Mammary epithelial cell (primary cell): ENCODE data around the gene ABR.

Experiments used
- CTCF ChIP-seq, 2 donors: IDR thresholded peaks in 1 of 2; conservative IDR thresholded peaks in 1 of 2; 2 replicates each; pipeline ENCODE4 v1.5.1; 2011 to 2012; ENCODE audit warnings: inconsistent platforms in 2 of 2, low read length in 2 of 2, mild to moderate bottlenecking in 2 of 2, control low read depth in 1 of 2, low read depth in 1 of 2; ENCODE audit not compliant: insufficient read depth in 1 of 2; ENCODE audit errors: extremely low read depth in 1 of 2
- EZH2 ChIP-seq: IDR thresholded peaks from 2 replicates; pipeline ENCODE4 v1.6.1; 2012; ENCODE audit warnings: low read length, inconsistent platforms, borderline replicate concordance

- TF ChIP-seq CTCF (conservative IDR thresholded peaks at IDR 0.05 in 1 of 2, IDR thresholded peaks at IDR 0.05 in 1 of 2; ENCODE audit: extremely low read depth in 1 of 2, insufficient read depth in 1 of 2, low read depth in 1 of 2, low read length in 2 of 2) = no peak
- TF ChIP-seq EZH2 = no peak
These were observed 125.1 kb downstream of the ABR start for GRCh38 chr17:1054656-1055055.
